NCI-H2081 (cell line): ENCODE measurements around the gene NXN.
"Not testable (repeated sequence)": the region's sequence is repeated elsewhere in the genome, so short reads cannot be mapped to it uniquely, and the experiment has no call there.

Source experiments
- DNase-seq, 2 experiments: peaks; one replicate each; lab custom pipeline; 2025; lab: John Stamatoyannopoulos, UW

Gene NXN

GRCh38 chr17:953767-954166, 25.8 kb downstream of the NXN start:
- DNase-seq = no peak

GRCh38 chr17:952592-952991, 27.0 kb downstream of the NXN start:
- DNase-seq = not testable (repeated sequence)

GRCh38 chr17:951325-952132, 28.0 kb downstream of the NXN start:
- no peak for DNase-seq

GRCh38 chr17:949623-950303, 29.8 kb downstream of the NXN start:
- no peak for DNase-seq

- DNase-seq = no peak
Measured at GRCh38 chr17:948284-948852, 31.2 kb downstream of the NXN start.

GRCh38 chr17:946510-947236, 32.9 kb downstream of the NXN start:
- DNase-seq = no peak

- DNase-seq = no peak
Measured at GRCh38 chr17:945672-946071, 33.9 kb downstream of the NXN start.

GRCh38 chr17:944266-944826, 35.2 kb downstream of the NXN start:
- DNase-seq = no peak

GRCh38 chr17:935485-935884, 44.1 kb downstream of the NXN start:
- no peak for DNase-seq

GRCh38 chr17:933312-934073, 46.1 kb downstream of the NXN start:
- DNase-seq = no peak

GRCh38 chr17:930258-930657, 49.3 kb downstream of the NXN start:
- no peak for DNase-seq

- DNase-seq = no peak
Measured at GRCh38 chr17:929586-929985, 50.0 kb downstream of the NXN start.

GRCh38 chr17:927611-928461, 51.7 kb downstream of the NXN start:
- no peak for DNase-seq

GRCh38 chr17:925817-926216, 53.8 kb downstream of the NXN start:
- no peak for DNase-seq

GRCh38 chr17:924711-925475, 54.7 kb downstream of the NXN start:
- no peak for DNase-seq

- not testable (repeated sequence) for DNase-seq
Measured at GRCh38 chr17:924306-924705, 55.3 kb downstream of the NXN start.

- DNase-seq = no peak
Measured at GRCh38 chr17:923633-924032, 55.9 kb downstream of the NXN start.

GRCh38 chr17:921161-921560, 58.4 kb downstream of the NXN start:
- DNase-seq = no peak

GRCh38 chr17:920190-920589, 59.4 kb downstream of the NXN start:
- DNase-seq = no peak
